CD4-positive, alpha-beta T cell treated with Interleukin-1 beta for 1 hour (primary cell): Measurements from ENCODE around the gene MTHFD2.
"Not testable (repeated sequence)": the region's sequence is repeated elsewhere in the genome, so short reads cannot be mapped to it uniquely, and the experiment has no call there.

Source experiments
- DNase-seq, 2 donors: peaks; one replicate each; pipeline ENCODE4 v3.0.0-alpha.2; 2020 to 2022

Gene MTHFD2

GRCh38 chr2:74198461-74199274 lies at the start of gene MTHFD2:
Gene MTHFD2 (plus strand): TSS chr2:74198615. CDS start chr2:74198642, 27 bp downstream.
- peak; percentile 92 for DNase-seq

- DNase-seq: no peak
Observed at GRCh38 chr2:74149247-74149525, 49.2 kb upstream of the MTHFD2 start.

- no peak for DNase-seq
Observed at GRCh38 chr2:74149570-74150319, 48.7 kb upstream of the MTHFD2 start.

- no peak for DNase-seq
Observed at GRCh38 chr2:74152954-74153353, 45.5 kb upstream of the MTHFD2 start.

- DNase-seq: no peak
Observed at GRCh38 chr2:74155830-74156229, 42.6 kb upstream of the MTHFD2 start.

GRCh38 chr2:74162951-74163350 lies 35.5 kb upstream of the MTHFD2 start:
- DNase-seq: no peak

- DNase-seq: no peak
Observed at GRCh38 chr2:74164761-74165160, 33.7 kb upstream of the MTHFD2 start.

- no peak for DNase-seq
Observed at GRCh38 chr2:74168739-74169138, 29.7 kb upstream of the MTHFD2 start.

GRCh38 chr2:74174909-74175308 lies 23.5 kb upstream of the MTHFD2 start:
- DNase-seq: no peak

- DNase-seq: no peak
Observed at GRCh38 chr2:74177696-74178095, 20.7 kb upstream of the MTHFD2 start.

GRCh38 chr2:74178211-74179062 lies 20.0 kb upstream of the MTHFD2 start, which contains the start of gene MOB1A:
Gene MOB1A (minus strand): TSS chr2:74178879. CDS start chr2:74178674, 205 bp downstream.
- peak; percentile 97 to 98 for DNase-seq

- no peak for DNase-seq
Observed at GRCh38 chr2:74179063-74179865, 19.2 kb upstream of the MTHFD2 start.

- DNase-seq: peak; percentile 25 to 76
Observed at GRCh38 chr2:74181739-74182138, 16.7 kb upstream of the MTHFD2 start.

GRCh38 chr2:74183878-74184277 lies 14.5 kb upstream of the MTHFD2 start:
- no peak for DNase-seq

GRCh38 chr2:74186038-74186437 lies 12.4 kb upstream of the MTHFD2 start:
- DNase-seq: peak; percentile 52 to 85

GRCh38 chr2:74186706-74187105 lies 11.7 kb upstream of the MTHFD2 start:
- not testable (repeated sequence) for DNase-seq

GRCh38 chr2:74188018-74188601 lies 10.3 kb upstream of the MTHFD2 start:
- no peak for DNase-seq

- no peak for DNase-seq
Observed at GRCh38 chr2:74188696-74189095, 9.7 kb upstream of the MTHFD2 start.

- DNase-seq: no peak
Observed at GRCh38 chr2:74191596-74192380, 6.6 kb upstream of the MTHFD2 start.

- no peak for DNase-seq
Observed at GRCh38 chr2:74194799-74195198, 3.6 kb upstream of the MTHFD2 start.

- no peak for DNase-seq
Observed at GRCh38 chr2:74197049-74197448, 1.4 kb upstream of the MTHFD2 start.
